ENCODE measurements around the gene MKLN1.
"Not testable (repeated sequence)": the region's sequence is repeated elsewhere in the genome, so short reads cannot be mapped to it uniquely, and the experiment has no call there.

Gene MKLN1

GRCh38 chr7:131312838-131313237, 14.8 kb upstream of the MKLN1 start:
- no peak for DNase-seq (ENCODE audit: low spot score)

GRCh38 chr7:131320603-131321002, 7.1 kb upstream of the MKLN1 start:
- DNase-seq (ENCODE audit: low spot score): no peak

GRCh38 chr7:131321656-131322055, 6.0 kb upstream of the MKLN1 start:
- DNase-seq (ENCODE audit: low spot score): no peak

GRCh38 chr7:131322061-131322460, 5.6 kb upstream of the MKLN1 start:
- DNase-seq (ENCODE audit: low spot score): no peak

- no peak for DNase-seq (ENCODE audit: low spot score)
Measured at GRCh38 chr7:131322861-131323260, 4.8 kb upstream of the MKLN1 start.

- DNase-seq (ENCODE audit: low spot score): no peak
Measured at GRCh38 chr7:131325179-131325840, 2.4 kb upstream of the MKLN1 start.

GRCh38 chr7:131326576-131326975, 1.1 kb upstream of the MKLN1 start:
- DNase-seq (ENCODE audit: low spot score): no peak

GRCh38 chr7:131327049-131327625, 539 bp upstream of the MKLN1 start:
- DNase-seq (ENCODE audit: low spot score): no peak

- DNase-seq (ENCODE audit: low spot score): no peak
Measured at GRCh38 chr7:131328377-131329175, 900 bp downstream of the MKLN1 start.

GRCh38 chr7:131329176-131329570, 1.5 kb downstream of the MKLN1 start:
- no peak for DNase-seq (ENCODE audit: low spot score)

- DNase-seq (ENCODE audit: low spot score): no peak
Measured at GRCh38 chr7:131330299-131330698, 2.6 kb downstream of the MKLN1 start.

GRCh38 chr7:131331806-131332205, 4.1 kb downstream of the MKLN1 start:
- DNase-seq (ENCODE audit: low spot score): no peak

GRCh38 chr7:131332729-131333128, 5.1 kb downstream of the MKLN1 start:
- not testable (repeated sequence) for DNase-seq (ENCODE audit: low spot score)

- DNase-seq (ENCODE audit: low spot score): no peak
Measured at GRCh38 chr7:131335639-131336381, 8.1 kb downstream of the MKLN1 start.

GRCh38 chr7:131336956-131337355, 9.3 kb downstream of the MKLN1 start:
- DNase-seq (ENCODE audit: low spot score): no peak

- DNase-seq (ENCODE audit: low spot score): no peak
Measured at GRCh38 chr7:131338173-131338572, 10.5 kb downstream of the MKLN1 start.

GRCh38 chr7:131338691-131339390, 11.2 kb downstream of the MKLN1 start:
- no peak for DNase-seq (ENCODE audit: low spot score)

- DNase-seq (ENCODE audit: low spot score): no peak
Measured at GRCh38 chr7:131341690-131342089, 14.0 kb downstream of the MKLN1 start.

- DNase-seq (ENCODE audit: low spot score): no peak
Measured at GRCh38 chr7:131342864-131343442, 15.3 kb downstream of the MKLN1 start.

GRCh38 chr7:131346885-131347592, 19.4 kb downstream of the MKLN1 start:
- DNase-seq (ENCODE audit: low spot score): no peak

- DNase-seq (ENCODE audit: low spot score): no peak
Measured at GRCh38 chr7:131352032-131352431, 24.4 kb downstream of the MKLN1 start.
